Stimulated activated CD8-positive, alpha-beta memory T cell treated with anti-CD3 and anti-CD28 coated beads, Interleukin-15, amount 100 ng/mL, for 4 hours (primary cell): ENCODE data around the gene SLC3A2.
"Not testable (repeated sequence)": the region's sequence is repeated elsewhere in the genome, so short reads cannot be mapped to it uniquely, and the experiment has no call there.

Experiments used
- DNase-seq, 2 donors: peaks; one replicate each; pipeline ENCODE4 v3.0.0-alpha.2; 2020; ENCODE audit warnings: low read depth in 2 of 2

The SLC3A2 gene

DNA sequence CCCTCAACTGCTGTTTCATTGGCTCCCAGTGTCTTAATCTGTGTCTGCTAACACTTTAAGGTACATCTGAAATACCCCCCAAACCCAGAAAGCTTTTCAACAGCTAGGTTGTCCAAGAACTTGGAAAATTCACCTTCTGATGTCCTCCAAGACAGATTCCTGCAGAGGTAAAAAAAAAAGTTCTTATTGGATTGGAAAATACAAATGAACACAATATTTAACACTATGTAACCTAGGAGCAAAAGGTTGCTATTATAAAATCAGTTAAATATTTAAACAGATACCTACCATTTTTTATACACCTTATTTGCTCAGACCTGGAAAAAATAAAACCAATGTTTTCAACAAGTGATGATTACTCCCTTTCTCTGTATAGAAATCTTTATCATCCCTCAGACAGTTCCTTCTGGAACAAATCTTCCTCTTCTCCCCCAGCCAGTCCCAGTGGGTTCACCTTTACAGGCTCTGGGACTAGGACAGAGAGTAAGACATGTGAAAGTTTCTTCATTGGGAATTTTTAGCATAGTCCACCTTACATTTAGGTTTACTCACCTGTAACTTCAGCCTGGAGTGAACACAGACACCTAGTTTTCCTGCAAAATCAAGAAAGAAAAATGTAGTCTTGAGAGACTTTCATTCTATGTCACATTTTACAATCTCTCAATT is 28.0 kb upstream of the SLC3A2 start:
- DNase-seq: no peak

DNA sequence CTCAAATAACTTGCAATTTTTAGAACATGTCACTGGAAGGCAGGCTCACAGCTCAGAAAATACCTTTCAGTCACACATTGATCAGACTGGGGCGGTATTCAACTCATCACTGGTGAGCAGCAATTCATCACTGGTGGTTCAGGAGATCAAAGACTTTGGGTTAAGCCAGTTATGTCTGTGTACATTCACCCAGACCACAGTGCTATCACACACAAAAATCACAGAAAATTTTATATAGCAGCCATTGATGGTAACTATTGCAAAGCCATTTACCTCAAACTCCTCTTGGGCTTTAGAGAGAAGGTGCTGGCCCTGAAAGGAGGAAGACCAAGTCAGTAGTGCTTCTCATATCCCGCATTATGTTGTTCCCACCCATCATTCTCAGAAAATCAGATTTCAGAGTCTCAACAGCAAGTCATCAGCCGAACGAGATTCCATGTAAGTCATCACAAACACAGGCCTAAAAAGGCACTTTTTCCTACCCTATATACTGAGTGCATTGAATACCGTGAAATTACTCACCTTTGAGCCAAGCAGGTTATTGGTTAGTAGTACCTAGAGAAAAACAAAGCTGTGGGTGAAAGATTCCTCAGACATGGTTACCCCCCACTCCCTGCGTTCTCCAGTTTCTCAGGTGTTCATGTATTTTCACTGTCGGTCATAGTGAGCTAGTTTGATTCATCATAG is 27.3 kb upstream of the SLC3A2 start:
- DNase-seq: no peak

DNA sequence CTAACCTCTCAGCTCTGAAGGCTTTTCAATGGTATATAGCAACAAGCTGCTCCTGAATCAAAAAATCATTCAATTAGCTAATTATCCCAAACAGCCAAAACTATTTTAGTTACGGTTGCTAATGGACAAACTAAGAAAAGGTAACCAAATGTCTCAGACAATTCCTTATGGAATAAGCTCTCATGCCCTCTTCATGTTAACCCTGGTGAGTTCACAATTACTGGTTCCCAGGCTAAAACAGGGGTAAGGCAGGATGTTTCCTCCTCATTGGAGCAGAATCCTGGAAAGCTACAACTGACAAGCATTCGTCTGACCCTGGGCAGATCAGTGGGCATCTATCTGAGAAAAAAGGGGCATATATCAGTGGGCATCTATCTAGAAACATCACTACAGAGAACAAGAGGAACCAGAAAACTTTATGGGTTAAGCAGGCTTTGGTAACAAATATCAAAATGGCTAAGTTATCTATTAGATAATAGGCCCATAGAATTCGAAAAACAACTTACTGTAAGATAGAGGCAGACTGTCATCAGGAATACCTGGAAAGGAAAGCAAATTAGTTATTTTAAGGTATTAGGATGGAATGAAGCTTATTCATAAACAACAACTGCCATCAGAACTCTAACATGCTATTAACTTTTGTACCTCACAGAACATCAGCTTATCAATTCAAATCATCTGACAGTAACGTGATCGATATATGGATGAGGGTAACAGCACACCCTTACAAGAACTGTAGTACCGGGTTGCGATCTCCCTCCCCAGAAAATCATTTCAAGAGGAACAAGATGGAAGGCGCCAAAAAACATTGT is 26.5 kb upstream of the SLC3A2 start:
- DNase-seq: no peak

DNA sequence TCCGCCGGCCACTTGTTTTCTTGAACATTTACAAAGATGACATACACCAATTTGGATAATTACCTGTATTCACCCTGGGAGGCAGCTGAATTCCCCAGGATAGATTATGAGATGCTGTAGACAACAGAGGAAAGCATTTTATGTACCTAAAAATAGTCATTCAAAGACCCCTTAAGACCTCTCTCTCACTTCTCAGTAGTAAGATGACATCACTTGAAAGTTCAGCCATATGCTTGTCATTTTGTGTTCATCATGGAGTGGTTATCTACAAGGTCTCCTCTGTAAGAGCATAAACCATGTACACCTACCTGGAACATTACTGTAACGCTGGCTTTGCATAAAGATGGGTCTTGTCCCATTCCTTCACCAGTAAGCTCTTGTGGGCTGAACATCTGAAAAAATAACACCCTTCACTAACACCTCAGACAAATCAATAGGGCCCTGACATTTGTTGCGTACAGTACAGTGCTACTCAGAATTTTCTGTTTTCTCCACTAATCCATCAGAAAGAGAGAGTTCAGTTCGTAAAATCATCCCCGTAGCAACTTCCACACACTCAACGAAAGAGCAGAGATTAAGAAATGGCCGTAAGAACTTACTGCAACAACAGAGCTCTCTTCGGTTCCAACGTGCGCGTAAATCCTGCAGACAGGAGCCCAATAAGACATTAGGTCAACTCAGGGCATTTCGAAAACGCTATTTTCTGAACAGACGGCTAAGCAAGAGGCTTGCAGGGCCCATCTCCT is 25.7 kb upstream of the SLC3A2 start:
- DNase-seq: no peak

DNA sequence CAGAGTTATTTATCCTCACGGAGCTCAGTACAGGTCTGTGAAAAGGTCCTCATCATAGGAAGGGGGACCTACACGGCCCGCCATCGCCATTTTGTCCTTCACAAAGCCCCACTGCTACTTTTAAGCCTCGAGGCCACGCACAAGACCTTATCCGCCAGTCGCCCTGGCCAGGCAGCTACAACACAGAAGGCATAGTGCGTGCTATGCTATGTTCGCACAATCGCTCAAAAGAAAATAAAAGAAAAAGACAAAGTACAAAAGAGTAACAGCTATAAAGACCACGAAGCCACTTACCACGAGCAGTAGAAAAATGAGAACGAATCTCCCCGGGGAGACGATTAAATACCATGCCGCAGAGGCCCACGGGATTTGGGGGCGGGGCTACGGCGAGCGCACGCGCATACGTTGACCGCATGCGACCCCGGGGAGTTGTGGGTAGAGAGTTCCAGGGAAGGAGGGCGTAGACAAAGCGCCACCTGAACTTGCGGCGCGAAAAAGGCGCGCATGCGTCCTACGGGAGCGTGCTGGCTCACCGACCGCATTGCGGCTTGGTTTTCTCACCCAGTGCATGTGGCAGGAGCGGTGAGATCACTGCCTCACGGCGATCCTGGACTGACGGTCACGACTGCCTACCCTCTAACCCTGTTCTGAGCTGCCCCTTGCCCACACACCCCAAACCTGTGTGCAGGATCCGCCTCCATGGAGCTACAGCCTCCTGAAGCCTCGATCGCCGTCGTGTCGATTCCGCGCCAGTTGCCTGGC is 24.9 kb upstream of the SLC3A2 start:
- DNase-seq: peak; percentile 96 to 97

DNA sequence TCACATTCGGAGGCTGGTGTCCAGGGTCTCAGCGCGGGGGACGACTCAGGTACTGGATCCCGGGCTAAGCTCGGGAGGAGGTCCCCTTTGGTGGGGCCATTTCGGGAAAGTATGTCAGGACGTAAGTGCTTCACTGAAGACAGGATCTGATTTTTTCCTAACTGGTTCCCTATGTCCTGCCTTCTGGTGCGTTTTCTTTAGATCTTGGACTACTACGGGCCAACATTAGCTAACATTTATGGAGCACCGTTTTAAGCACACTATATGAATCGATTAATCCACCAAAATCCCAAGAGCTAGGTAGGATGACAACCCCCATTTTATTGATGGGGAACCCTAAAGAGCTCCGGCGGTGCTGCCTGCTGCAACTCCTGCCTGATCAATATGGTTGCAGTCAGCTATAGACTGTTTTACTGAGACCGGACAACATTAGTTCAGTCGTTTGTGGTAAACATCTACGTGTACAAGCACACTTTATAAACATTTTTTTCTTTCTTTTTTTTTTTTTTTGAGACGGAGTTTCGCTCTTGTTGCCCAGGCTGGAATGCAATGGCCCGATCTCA is 24.3 kb upstream of the SLC3A2 start:
- peak in 1 of 2 donors; percentile 5 for DNase-seq

DNA sequence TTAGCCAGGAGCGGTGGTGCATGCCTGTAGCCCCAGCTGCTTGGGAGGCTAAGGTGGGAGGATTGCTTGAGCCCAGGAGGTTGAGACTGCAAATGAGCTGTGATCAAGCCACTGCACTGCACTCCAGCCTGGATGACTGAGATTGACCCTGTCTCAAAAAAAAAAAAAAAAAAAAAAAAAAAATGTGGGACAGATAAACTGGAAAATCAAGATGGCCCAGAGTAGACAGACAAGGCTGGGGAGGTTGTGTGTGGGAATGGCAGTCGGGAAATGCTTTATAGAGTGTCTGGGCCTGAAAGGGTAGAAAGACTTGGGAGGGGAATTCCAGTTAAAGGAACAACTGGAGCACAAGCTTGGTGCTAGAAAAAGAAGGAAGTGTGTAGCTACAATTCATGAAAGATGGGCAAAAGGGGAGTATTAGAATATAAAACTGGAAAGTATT is 23.1 kb upstream of the SLC3A2 start:
- no peak for DNase-seq

DNA sequence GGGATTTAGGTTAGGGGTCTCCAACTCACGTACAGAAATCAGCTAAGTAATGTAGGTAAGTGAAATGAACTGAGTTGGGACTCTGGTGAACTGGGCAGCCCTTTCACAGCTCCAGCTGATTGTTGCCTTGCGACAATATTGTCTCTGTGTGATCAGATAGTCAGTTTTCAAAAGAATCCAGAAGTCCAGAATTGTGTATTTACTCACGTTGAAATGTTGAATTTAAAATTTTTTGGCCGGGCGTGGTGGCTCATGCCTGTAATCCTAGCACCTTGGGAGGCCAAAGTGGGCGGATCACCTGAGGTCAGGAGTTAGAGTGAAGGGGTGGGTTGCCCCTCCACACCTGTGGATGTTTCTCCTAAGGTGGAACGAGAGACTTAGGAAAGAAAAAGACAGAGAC is 22.5 kb upstream of the SLC3A2 start:
- no peak for DNase-seq

DNA sequence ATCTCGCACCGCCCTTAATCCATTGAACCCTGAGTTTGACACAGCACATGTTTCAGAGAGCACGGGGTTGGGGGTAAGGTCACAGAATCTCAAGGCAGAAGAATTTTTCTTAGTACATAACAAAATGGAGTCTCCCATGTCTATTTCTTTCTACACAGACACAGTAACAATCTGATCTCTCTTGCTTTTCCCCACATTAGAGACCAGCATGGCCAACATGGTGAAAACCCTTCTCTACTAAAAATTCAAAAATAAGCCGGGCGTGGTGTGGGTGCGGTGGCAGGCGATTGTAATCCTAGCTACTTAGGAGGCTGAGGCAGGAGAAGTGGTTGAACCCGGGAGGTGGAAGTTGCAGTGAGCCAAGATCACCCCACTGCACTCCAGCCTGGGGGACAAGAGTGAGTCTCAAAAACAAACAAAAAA is 21.4 kb upstream of the SLC3A2 start:
- not testable (repeated sequence) for DNase-seq

DNA sequence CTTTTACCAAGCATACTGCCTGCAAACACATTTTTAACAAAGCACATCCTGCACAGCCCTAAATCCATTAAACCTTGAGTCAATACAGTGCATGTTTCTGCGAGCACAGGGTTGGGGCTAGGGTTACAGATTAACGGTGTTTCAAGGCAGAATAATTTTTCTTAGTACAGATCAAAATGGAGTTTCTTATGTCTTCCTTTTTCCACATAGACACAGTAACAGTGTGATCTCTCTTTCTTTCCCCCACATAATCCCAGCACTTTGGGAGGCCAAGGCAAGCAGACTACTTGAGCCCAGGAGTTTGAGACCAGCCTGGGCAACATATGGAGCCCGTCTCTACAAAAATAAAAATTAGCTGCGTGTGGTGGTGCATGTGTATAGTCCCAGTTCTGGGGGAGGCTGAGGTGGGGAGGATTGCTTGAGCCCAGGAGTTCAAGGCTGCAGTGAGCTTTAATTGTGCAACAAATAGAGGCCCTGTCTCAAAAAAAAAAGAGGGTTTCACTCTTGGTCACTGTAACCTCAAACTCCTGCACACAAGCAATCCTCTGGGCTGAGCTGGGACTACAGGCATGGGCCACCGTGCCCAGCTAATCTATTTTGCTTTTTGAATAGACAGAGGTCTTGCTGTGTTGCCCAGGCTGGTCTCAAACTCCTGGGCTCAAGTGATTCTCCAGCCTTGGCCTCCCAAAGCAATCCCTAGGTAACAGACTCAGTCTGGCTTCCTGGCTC is 19.7 kb upstream of the SLC3A2 start:
- DNase-seq: no peak

DNA sequence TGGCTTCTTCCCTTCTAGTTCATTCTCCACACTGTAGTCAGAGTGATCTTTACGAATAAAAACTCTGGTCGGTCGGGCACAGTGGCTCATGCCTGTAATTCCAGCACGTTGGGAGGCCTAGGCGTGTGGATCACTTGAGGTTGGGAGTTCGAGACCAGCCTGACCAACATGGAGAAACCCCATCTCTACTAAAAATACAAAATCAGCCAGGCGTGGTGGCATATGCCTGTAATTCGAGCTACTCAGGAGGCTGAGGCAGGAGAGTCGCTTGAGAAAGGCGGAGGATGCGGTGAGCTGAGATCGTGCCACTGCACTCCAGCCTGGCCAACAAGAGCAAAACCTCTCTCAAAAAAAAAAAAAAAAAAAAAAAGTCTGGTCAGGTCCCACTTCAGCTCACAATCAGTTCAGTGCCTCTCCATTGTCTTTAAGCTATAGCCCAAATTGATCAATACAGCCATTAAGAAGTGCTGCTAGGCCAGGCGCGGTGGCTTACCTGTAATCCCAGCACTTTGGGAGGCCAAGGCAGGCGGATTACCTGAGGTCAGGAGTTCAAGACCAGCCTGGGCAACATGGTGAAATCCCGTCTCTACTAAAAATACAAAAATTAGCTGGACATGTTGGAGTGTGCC is 19.0 kb upstream of the SLC3A2 start:
- DNase-seq: not testable (repeated sequence)

DNA sequence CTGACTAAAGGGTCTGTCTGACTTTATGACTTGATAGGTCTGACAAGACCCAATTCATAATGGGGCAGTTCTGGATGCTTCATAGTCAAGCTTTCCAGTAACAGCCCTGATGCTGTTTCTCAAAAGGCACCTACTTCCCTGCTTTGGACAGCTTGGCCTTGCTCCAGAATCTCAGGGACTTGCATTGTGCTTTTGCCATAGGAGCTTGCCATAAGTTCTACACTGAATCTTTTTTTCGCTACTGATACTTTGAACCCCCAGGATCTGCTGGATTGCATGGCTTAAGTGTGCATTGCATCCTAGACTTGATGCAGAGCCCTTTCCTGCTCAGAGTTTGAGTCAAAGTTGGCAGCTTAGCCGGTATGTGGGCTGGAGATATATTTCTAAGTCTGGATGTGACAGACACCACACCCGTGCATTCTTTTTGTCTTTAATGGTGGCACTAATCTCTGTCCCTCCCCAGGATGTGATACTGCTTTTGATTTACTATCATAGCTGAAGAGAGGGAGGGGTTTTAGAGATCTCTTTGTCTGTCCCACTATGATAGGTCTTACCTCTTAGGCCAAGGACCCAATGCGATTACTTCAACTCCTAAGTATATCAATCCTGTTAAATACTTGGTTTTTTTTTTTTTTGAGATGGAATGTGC is 16.9 kb upstream of the SLC3A2 start:
- DNase-seq: no peak

DNA sequence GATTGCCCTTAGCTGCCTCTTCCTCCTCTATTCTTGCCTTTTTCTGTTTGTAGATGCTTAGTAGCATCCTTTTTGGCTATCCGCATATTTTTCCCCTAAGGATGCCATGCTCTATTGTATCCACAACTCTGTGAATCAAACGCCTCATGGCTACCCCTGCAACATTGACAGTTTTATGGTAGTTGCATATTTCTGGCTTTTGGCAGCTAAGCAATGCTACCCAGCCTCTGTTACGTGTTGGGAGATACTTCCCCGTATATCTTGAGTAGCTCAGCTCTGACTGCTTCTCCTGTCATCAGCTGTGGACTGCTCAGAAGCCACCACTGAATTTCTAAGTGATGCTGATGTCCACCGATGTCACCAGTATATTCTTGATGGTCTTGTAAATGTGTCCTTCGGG is 15.1 kb upstream of the SLC3A2 start:
- DNase-seq: no peak

DNA sequence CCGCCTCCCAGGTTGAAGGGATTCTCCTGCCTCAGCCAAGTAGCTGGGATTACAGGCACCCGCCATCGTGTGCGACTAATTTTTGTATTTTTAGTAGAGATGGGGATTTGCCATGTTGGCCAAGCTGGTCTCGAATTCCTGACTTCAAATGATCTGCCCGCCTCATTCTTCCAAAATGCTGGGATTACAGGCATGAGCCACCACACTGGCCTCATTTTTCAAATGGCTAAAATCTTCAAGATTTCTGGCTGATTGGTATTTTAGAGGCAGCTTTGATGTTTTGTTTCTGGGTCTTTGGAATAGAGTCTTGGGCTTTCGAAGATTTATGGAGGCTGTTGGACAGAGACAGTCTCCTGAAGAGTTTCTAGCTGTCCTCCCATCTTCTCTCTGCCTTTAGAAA is 5.8 kb upstream of the SLC3A2 start:
- no peak for DNase-seq

DNA sequence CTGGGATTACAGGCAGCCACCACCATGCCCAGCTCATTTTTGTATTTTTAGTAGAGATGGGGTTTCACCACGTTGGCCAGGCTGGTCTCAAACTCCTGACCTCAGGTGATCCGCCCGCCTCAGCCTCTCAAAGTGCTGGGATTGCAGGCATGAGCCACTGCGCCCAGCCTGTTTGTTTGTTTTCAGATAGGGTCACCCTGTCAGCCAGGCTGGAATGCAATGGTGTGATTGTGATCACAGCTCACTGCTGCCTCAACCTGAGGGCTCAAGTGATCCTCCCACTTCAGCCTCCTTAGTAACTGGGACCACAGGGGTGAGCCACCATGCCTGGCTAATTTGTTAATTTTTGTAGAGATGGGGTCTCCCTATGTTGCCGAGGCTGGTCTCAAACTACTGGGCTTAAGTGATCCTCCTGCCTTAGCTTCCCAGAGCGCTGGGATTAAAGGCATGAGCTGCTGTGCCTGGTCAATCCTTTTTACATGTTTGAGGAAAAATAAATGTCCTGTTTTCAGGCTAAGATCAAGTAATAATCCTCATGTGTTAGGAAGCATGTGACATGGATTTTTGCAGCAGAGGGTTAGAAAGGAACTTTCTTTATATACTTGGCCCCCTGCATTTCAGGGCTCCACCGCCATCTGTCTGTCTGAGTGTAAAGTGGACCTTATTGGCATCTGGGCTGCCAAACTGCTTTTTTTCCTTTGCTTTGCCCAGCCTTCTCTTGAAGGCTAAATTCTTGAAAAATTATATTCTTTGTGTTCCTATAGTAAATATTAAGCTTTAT is 4.8 kb upstream of the SLC3A2 start:
- no peak for DNase-seq

DNA sequence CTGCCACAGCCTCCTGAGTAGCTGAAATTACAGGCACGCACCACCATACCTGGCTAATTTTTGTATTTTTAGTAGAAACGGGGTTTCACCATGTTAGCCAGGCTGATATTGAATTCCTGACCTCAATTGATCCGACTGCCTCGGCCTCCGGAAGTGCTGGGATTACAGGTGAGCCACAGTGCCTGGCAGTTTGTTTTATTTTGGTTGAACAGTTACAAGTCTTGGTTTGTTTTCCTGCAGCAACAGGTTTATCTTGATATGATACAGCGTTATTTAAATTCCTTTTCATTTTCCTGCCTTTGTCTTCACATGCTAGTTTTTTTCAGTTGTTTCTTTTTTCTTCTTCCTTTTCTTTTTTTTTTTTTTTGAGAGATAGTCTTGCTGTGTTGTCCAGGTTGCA is 4.0 kb upstream of the SLC3A2 start:
- DNase-seq: no peak

DNA sequence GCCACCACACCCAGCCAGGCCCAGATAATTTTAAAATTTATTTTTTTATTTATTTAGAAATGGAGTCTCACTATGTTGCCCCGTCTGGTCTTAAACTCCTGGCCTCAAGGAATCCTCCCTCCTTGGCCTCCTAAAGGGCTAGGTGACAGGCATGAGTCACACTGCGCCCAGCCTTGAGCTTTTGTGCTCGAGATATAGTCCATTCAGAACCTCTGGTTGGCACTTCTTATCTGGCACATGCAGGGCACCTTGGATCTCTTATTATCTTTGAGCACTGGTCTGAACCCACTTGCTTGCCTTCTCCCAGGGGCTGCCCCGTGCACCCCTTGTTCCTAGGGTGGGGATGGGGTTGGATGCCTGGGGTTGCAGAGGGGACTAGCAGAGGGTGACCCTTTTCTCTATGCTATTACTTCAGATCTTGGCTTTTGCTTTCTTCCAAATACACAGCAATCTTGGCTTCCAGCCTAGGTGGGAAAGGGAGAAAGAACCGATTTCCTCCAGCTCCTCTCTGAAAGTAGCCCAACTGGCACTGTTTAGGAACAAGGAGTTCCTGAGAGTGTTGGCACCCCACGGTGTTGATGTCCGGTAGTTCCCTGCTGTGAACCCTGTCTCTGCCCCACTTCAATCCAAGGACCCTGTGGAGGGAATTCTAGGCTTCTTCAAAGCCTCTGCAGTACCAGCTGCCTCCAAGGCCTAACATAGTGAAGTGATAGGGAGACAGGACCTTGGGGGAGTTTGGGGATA is 1.3 kb upstream of the SLC3A2 start:
- no peak for DNase-seq
